SKM-1 treated with dmso at 0.1 percent for 144 hours (cell line): ENCODE results near the gene TNS3.
"Not testable (repeated sequence)": the region's sequence is repeated elsewhere in the genome, so short reads cannot be mapped to it uniquely, and the experiment has no call there.

Experiments
- DNase-seq: peaks from one replicate; lab custom pipeline; 2025; ENCODE audit not compliant: unreplicated experiment; lab: John Stamatoyannopoulos, UW

Gene TNS3

GRCh38 chr7:47454974-47455871 lies 126.7 kb downstream of the TNS3 start:
- no peak for DNase-seq

- no peak for DNase-seq
These were observed 127.6 kb downstream of the TNS3 start for GRCh38 chr7:47454069-47454973.

GRCh38 chr7:47453093-47454061 lies 128.5 kb downstream of the TNS3 start:
- DNase-seq, result no peak

GRCh38 chr7:47452715-47453092 lies 129.2 kb downstream of the TNS3 start:
- DNase-seq, result no peak

GRCh38 chr7:47452295-47452694 lies 129.6 kb downstream of the TNS3 start:
- no peak for DNase-seq

- DNase-seq, result no peak
These were observed 130.1 kb downstream of the TNS3 start for GRCh38 chr7:47451851-47452205.

GRCh38 chr7:47449810-47450590 lies 131.9 kb downstream of the TNS3 start:
- DNase-seq, result no peak

GRCh38 chr7:47448971-47449370 lies 132.9 kb downstream of the TNS3 start:
- DNase-seq, result no peak

GRCh38 chr7:47447621-47448349 lies 134.1 kb downstream of the TNS3 start:
- DNase-seq, result no peak

- DNase-seq, result no peak
These were observed 134.9 kb downstream of the TNS3 start for GRCh38 chr7:47446871-47447466.

- DNase-seq, result no peak
These were observed 137.4 kb downstream of the TNS3 start for GRCh38 chr7:47444376-47445098.

- no peak for DNase-seq
These were observed 138.9 kb downstream of the TNS3 start for GRCh38 chr7:47443049-47443448.

GRCh38 chr7:47442605-47442865 lies 139.4 kb downstream of the TNS3 start:
- no peak for DNase-seq

- DNase-seq, result no peak
These were observed 139.9 kb downstream of the TNS3 start for GRCh38 chr7:47441796-47442604.

GRCh38 chr7:47441048-47441447 lies 140.9 kb downstream of the TNS3 start:
- not testable (repeated sequence) for DNase-seq

- DNase-seq, result no peak
These were observed 141.6 kb downstream of the TNS3 start for GRCh38 chr7:47440320-47440719.

GRCh38 chr7:47439181-47439667 lies 142.7 kb downstream of the TNS3 start:
- DNase-seq, result no peak
